SK-N-SH treated with all-trans-retinoic acid at 6 μM for 48 hours (cell line): ENCODE measurements around the gene DCLK1.

Experiments used
- ATAC-seq: fragments of 200-7000 bp; cut with Tn5 transposase; 3 replicates; pipeline ENCODE4 v1.9.1; 2020; ENCODE audit warnings: mild to moderate bottlenecking, moderate library complexity
- ARNTL ChIP-seq: fragments of 450-650 bp; formaldehyde crosslinking; IDR thresholded peaks from 2 replicates; pipeline ENCODE4 v1.5.0; 2020; ENCODE audit warnings: low read depth, mild to moderate bottlenecking, moderate library complexity, borderline replicate concordance
- BACH2 ChIP-seq: fragments of 250-450 bp; sonication (Bioruptor Pico); IDR thresholded peaks from 2 replicates; pipeline ENCODE4 v1.9.0; 2021; ENCODE audit warnings: mild to moderate bottlenecking, borderline replicate concordance
- CSDC2 ChIP-seq: fragments of 250-450 bp; sonication (Bioruptor Pico); IDR thresholded peaks from 2 replicates; pipeline ENCODE4 v1.5.0; 2020; ENCODE audit warnings: mild to moderate bottlenecking, moderate library complexity
- ESRRG ChIP-seq: fragments of 250-450 bp; sonication (Bioruptor Pico); IDR thresholded peaks from 2 replicates; pipeline ENCODE4 v1.6.1; 2021; ENCODE audit warnings: mild to moderate bottlenecking
- GLIS3 ChIP-seq: fragments of 250-450 bp; sonication (Bioruptor Pico); IDR thresholded peaks from 2 replicates; pipeline ENCODE4 v1.5.0; 2020; ENCODE audit warnings: mild to moderate bottlenecking, moderate library complexity
- ISL1 ChIP-seq: fragments of 250-450 bp; sonication (Bioruptor Pico); IDR thresholded peaks from 2 replicates; pipeline ENCODE4 v2.1.2; 2022; ENCODE audit warnings: mild to moderate bottlenecking, moderate library complexity
- OSR1 ChIP-seq: fragments of 250-450 bp; sonication (Bioruptor Pico); IDR thresholded peaks from 2 replicates; pipeline ENCODE4 v1.8.0; 2022; ENCODE audit warnings: moderate library complexity, mild to moderate bottlenecking, inconsistent platforms
- PPARA ChIP-seq: fragments of 250-450 bp; sonication (Bioruptor Pico); IDR thresholded peaks from 2 replicates; pipeline ENCODE4 v1.5.0; 2020; ENCODE audit warnings: mild to moderate bottlenecking, borderline replicate concordance
- SNAI2 ChIP-seq: fragments of 250-450 bp; sonication (Bioruptor Pico); IDR thresholded peaks from 2 replicates; pipeline ENCODE4 v1.5.0; 2020; ENCODE audit warnings: mild to moderate bottlenecking, moderate library complexity
- TCF4 ChIP-seq: fragments of 250-450 bp; sonication (Bioruptor Pico); IDR thresholded peaks from 2 replicates; pipeline ENCODE4 v1.8.0; 2021; ENCODE audit warnings: mild to moderate bottlenecking, moderate library complexity, borderline replicate concordance
- ZFP3 ChIP-seq: fragments of 250-450 bp; sonication (Bioruptor Pico); IDR thresholded peaks from 2 replicates; pipeline ENCODE4 v1.5.0; 2020; ENCODE audit warnings: mild to moderate bottlenecking, moderate library complexity
- ZFP30 ChIP-seq: fragments of 450-650 bp; formaldehyde crosslinking; IDR thresholded peaks from 2 replicates; pipeline ENCODE4 v1.5.0; 2022; ENCODE audit warnings: mild to moderate bottlenecking, moderate library complexity
- ZNF565 ChIP-seq: fragments of 450-650 bp; formaldehyde crosslinking; conservative IDR thresholded peaks from 2 replicates; pipeline ENCODE4 v1.5.0; 2020; ENCODE audit warnings: low read depth, mild to moderate bottlenecking, moderate library complexity
- ZNF70 ChIP-seq: fragments of 450-650 bp; formaldehyde crosslinking; IDR thresholded peaks from 2 replicates; pipeline ENCODE4 v1.5.0; 2020; ENCODE audit warnings: mild to moderate bottlenecking, moderate library complexity
- TF ChIP-seq, protein P1 (sequence below): fragments of 250-450 bp; sonication (Bioruptor Pico); IDR thresholded peaks from 2 replicates; pipeline ENCODE4 v1.5.1; 2020; ENCODE audit warnings: low read depth, mild to moderate bottlenecking, moderate library complexity
- TF ChIP-seq, protein P2 (sequence below): fragments of 250-450 bp; sonication (Bioruptor Pico); IDR thresholded peaks from 2 replicates; pipeline ENCODE4 v1.8.0; 2021; ENCODE audit warnings: low read depth, mild to moderate bottlenecking, moderate library complexity, borderline replicate concordance
- TF ChIP-seq, protein P3 (sequence below): fragments of 250-450 bp; sonication (Bioruptor Pico); IDR thresholded peaks from 2 replicates; pipeline ENCODE4 v1.8.0; 2020; ENCODE audit warnings: mild to moderate bottlenecking, moderate library complexity, borderline replicate concordance
- TF ChIP-seq, protein P4 (sequence below): fragments of 250-450 bp; sonication (Bioruptor Pico); IDR thresholded peaks from 2 replicates; pipeline ENCODE4 v1.5.0; 2020; ENCODE audit warnings: mild to moderate bottlenecking, moderate library complexity

The DCLK1 gene

DNA sequence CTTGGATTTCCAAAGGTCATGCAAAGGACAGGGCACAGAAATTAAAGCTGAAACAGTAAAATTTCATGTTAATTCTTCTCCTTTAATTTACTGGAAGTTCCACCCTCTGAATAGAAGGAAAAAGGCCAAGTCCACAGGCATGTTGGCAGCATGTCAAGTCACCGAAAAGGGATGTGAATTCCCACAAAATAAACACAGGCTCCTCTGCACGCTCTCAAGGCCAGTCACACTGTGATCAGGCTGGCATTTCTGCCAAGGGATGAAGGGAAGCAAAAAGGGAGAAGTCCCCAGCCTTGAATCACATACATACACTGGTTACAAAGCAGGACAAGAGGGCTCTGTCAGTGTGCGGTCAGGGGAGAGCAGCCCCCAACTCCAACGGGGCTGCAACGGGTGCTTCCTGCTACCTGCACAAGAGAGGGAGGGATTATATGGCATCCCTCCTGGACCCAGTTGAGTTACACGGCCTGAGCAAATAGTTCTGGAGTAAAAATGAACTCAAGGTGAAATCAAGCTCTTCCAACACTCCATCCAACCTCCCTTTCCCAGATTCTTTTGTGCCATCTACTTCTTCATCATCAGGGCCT, 6.9 kb downstream of the DCLK1 start:
- ATAC-seq: no peak; the same call in 2 of the 3 replicates
- TF ChIP-seq ZFP3 (CRISPR knock-in tag): peak; percentile 80; the same call in 1 of the 2 replicates
- TF ChIP-seq ARNTL (CRISPR knock-in tag): no peak

DNA sequence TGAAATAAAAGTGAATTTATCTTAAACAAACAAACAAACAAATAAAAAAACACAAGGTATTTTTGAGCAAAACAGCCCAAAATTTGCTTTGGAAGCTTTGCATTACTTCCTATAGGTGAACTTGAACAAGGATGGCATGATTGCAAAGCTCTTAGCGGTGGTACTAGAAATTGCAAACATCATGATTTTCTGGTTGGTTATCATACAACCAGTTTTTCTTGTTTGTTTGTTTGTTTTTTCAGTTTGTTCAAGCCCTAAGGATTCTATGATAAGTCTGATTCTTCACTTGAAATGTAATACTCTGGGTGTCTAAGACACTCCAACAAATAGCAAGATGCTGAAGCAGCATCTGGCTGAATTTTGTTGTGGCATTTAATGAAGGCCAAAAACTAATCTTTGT, 15.9 kb downstream of the DCLK1 start:
- ATAC-seq: no peak
- no peak for TF ChIP-seq ESRRG
- no peak for TF ChIP-seq CSDC2
- no peak for TF ChIP-seq ARNTL (CRISPR knock-in tag)
- no peak for TF ChIP-seq TCF4 (CRISPR knock-in tag)
- TF ChIP-seq ZNF565 (CRISPR knock-in tag): no peak
- TF ChIP-seq ZFP3 (CRISPR knock-in tag): no peak
- TF ChIP-seq ZNF70: no peak
- no peak for TF ChIP-seq OSR1 (CRISPR knock-in tag)
- TF ChIP-seq, protein P1, sequence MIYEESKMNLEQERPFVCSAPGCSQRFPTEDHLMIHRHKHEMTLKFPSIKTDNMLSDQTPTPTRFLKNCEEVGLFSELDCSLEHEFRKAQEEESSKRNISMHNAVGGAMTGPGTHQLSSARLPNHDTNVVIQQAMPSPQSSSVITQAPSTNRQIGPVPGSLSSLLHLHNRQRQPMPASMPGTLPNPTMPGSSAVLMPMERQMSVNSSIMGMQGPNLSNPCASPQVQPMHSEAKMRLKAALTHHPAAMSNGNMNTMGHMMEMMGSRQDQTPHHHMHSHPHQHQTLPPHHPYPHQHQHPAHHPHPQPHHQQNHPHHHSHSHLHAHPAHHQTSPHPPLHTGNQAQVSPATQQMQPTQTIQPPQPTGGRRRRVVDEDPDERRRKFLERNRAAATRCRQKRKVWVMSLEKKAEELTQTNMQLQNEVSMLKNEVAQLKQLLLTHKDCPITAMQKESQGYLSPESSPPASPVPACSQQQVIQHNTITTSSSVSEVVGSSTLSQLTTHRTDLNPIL (CRISPR knock-in tag): no peak
- TF ChIP-seq, protein P2, sequence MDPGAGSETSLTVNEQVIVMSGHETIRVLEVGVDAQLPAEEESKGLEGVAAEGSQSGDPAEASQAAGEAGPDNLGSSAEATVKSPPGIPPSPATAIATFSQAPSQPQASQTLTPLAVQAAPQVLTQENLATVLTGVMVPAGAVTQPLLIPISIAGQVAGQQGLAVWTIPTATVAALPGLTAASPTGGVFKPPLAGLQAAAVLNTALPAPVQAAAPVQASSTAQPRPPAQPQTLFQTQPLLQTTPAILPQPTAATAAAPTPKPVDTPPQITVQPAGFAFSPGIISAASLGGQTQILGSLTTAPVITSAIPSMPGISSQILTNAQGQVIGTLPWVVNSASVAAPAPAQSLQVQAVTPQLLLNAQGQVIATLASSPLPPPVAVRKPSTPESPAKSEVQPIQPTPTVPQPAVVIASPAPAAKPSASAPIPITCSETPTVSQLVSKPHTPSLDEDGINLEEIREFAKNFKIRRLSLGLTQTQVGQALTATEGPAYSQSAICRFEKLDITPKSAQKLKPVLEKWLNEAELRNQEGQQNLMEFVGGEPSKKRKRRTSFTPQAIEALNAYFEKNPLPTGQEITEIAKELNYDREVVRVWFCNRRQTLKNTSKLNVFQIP (CRISPR knock-in tag): no peak

DNA sequence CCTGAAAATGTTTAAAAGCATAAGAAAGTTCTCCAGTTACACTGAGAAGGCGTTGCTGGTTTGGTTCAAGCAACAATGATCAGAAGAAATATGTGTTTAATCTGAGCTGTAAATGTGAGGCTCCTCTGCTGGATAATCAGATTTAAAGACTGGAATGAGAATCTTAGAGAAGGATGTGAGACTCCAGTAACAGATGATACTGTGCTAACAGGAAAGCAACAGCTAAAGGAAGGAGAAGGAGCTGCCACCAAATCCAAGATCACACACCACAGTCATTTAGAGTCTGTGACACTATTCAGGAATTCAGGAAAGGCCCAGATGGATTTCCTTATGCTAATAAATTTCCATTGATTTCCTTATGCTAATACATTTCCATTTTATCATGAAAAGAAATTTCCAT, 16.9 kb downstream of the DCLK1 start:
- TF ChIP-seq ARNTL (CRISPR knock-in tag) (no peak), ZNF70 (no peak), OSR1 (CRISPR knock-in tag) (no peak), SNAI2 (CRISPR knock-in tag) (no peak), ZNF565 (CRISPR knock-in tag) (no peak), ISL1 (CRISPR knock-in tag) (no peak), ZFP30 (no peak)
- TF ChIP-seq, protein P3, sequence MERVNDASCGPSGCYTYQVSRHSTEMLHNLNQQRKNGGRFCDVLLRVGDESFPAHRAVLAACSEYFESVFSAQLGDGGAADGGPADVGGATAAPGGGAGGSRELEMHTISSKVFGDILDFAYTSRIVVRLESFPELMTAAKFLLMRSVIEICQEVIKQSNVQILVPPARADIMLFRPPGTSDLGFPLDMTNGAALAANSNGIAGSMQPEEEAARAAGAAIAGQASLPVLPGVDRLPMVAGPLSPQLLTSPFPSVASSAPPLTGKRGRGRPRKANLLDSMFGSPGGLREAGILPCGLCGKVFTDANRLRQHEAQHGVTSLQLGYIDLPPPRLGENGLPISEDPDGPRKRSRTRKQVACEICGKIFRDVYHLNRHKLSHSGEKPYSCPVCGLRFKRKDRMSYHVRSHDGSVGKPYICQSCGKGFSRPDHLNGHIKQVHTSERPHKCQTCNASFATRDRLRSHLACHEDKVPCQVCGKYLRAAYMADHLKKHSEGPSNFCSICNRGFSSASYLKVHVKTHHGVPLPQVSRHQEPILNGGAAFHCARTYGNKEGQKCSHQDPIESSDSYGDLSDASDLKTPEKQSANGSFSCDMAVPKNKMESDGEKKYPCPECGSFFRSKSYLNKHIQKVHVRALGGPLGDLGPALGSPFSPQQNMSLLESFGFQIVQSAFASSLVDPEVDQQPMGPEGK: no peak

DNA sequence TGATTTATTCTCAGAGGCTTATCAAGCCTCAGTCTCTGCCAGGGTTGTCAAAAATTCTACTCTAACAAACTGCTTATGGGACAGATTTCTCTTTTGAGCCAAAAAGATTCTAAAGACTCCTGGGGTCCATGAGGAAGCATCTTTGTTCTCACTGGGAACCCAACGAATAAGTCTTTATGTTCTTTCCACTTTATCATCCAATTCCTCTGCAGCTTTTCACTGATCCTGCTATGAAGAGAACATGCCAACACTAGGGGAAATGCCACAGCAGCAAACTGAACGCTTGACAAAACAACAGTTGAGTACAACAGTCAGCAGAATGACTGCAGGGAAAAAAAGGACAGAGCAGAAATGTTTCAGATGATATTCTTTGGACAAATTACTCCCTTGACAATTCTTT, 22.2 kb downstream of the DCLK1 start:
- ATAC-seq: no peak
- TF ChIP-seq BACH2 (CRISPR knock-in tag): no peak
- TF ChIP-seq, protein P4, sequence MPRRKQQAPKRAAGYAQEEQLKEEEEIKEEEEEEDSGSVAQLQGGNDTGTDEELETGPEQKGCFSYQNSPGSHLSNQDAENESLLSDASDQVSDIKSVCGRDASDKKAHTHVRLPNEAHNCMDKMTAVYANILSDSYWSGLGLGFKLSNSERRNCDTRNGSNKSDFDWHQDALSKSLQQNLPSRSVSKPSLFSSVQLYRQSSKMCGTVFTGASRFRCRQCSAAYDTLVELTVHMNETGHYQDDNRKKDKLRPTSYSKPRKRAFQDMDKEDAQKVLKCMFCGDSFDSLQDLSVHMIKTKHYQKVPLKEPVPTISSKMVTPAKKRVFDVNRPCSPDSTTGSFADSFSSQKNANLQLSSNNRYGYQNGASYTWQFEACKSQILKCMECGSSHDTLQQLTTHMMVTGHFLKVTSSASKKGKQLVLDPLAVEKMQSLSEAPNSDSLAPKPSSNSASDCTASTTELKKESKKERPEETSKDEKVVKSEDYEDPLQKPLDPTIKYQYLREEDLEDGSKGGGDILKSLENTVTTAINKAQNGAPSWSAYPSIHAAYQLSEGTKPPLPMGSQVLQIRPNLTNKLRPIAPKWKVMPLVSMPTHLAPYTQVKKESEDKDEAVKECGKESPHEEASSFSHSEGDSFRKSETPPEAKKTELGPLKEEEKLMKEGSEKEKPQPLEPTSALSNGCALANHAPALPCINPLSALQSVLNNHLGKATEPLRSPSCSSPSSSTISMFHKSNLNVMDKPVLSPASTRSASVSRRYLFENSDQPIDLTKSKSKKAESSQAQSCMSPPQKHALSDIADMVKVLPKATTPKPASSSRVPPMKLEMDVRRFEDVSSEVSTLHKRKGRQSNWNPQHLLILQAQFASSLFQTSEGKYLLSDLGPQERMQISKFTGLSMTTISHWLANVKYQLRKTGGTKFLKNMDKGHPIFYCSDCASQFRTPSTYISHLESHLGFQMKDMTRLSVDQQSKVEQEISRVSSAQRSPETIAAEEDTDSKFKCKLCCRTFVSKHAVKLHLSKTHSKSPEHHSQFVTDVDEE (CRISPR knock-in tag): no peak
- no peak for TF ChIP-seq ZFP30
- TF ChIP-seq PPARA: no peak

More for the DNA sequence above, 16.9 kb downstream of the DCLK1 start:
- no peak; the same call in 2 of the 3 replicates for ATAC-seq

DNA sequence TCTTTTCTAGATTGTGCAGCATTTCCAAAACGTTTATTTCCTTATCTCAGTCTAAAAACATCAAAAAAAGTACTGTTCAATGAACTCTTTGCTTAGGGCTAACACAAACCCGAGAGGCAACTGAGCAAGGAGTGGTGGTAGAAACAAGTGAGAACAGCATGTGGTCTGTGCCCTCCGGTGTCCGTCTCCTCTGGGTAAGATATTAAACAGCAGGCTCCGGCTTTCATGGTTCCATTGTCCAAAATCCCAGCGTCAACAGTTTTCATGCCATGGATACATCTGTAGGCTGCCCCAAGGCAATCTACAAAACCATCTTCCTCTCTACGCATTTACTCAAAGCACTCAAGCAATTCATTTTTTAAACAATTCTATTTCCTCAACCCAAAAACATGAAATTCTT, 22.8 kb downstream of the DCLK1 start:
- ATAC-seq: no peak
- no peak for TF ChIP-seq CSDC2
- TF ChIP-seq OSR1 (CRISPR knock-in tag): no peak
- no peak for TF ChIP-seq BACH2 (CRISPR knock-in tag)
- no peak for TF ChIP-seq ZNF70
- no peak for TF ChIP-seq ESRRG
- no peak for TF ChIP-seq ZNF565 (CRISPR knock-in tag)
- no peak for TF ChIP-seq GLIS3
